ENCODE measurements around the gene C21orf58. TPM values are rescaled to one million over a fixed set of nuclear protein-coding genes. Genes with fewer than 3 reads are reported as not detected.

Gene C21orf58
- total RNA-seq, 2 donors from 2014 or later, result 0.31 to 0.74 TPM

GRCh38 chr21:46368533-46369285 is 45.0 kb upstream of the C21orf58 start:
- Histone ChIP-seq H3K27me3 (no peaks in the 10 kb centered on the region), H3K4me3 (no peak overlapping the region), H3K27ac (no peak overlapping the region), H3K9me3 (no peaks in the 10 kb centered on the region), H3K4me1 (peaks cover 0 to 7% of the 10 kb centered on the region in 2 donors), H3K36me3 (peaks cover 25% of the 10 kb centered on the region)
- TF ChIP-seq CTCF (IDR thresholded peaks at IDR 0.05), result no peak
- no peak for DNase-seq (ENCODE audit: low spot score)

GRCh38 chr21:46366966-46367365 is 43.3 kb upstream of the C21orf58 start:
- DNase-seq (ENCODE audit: low spot score), result no peak
- Histone ChIP-seq H3K27me3 (no peaks in the 10 kb centered on the region), H3K27ac (no peak overlapping the region), H3K9me3 (no peaks in the 10 kb centered on the region), H3K4me3 (no peak overlapping the region), H3K36me3 (peaks cover 31% of the 10 kb centered on the region), H3K4me1 (peaks cover 0 to 7% of the 10 kb centered on the region in 2 donors)
- no peak for TF ChIP-seq CTCF (IDR thresholded peaks at IDR 0.05)

GRCh38 chr21:46366561-46366960 is 42.9 kb upstream of the C21orf58 start:
- DNase-seq (ENCODE audit: low spot score), result no peak
- no peak for TF ChIP-seq CTCF (IDR thresholded peaks at IDR 0.05)
- Histone ChIP-seq H3K27me3 (no peaks in the 10 kb centered on the region), H3K4me3 (no peak overlapping the region), H3K9me3 (no peaks in the 10 kb centered on the region), H3K36me3 (peaks cover 31% of the 10 kb centered on the region), H3K4me1 (peaks cover 0 to 7% of the 10 kb centered on the region in 2 donors), H3K27ac (no peak overlapping the region)

- no peaks in the 10 kb centered on the region for H3K27me3 ChIP-seq
- peaks cover 31% of the 10 kb centered on the region for H3K36me3 ChIP-seq
- H3K4me1 ChIP-seq, result peaks cover 0 to 7% of the 10 kb centered on the region in 2 donors
- no peak overlapping the region for H3K27ac ChIP-seq
- no peak for TF ChIP-seq CTCF (IDR thresholded peaks at IDR 0.05)
- DNase-seq (ENCODE audit: low spot score), result no peak
- no peaks in the 10 kb centered on the region for H3K9me3 ChIP-seq
- no peak overlapping the region for H3K4me3 ChIP-seq
These were observed 42.4 kb upstream of the C21orf58 start for GRCh38 chr21:46366091-46366490.

- Histone ChIP-seq H3K27me3 (no peaks in the 10 kb centered on the region), H3K4me3 (no peak overlapping the region), H3K36me3 (peaks cover 31% of the 10 kb centered on the region), H3K27ac (no peak overlapping the region), H3K4me1 (no peaks in the 10 kb centered on the region), H3K9me3 (no peaks in the 10 kb centered on the region)
- TF ChIP-seq CTCF (IDR thresholded peaks at IDR 0.05), result no peak
- no peak for DNase-seq (ENCODE audit: low spot score)
These were observed 40.0 kb upstream of the C21orf58 start for GRCh38 chr21:46363698-46364097.

GRCh38 chr21:46362946-46363345 is 39.3 kb upstream of the C21orf58 start:
- H3K27me3 ChIP-seq, result no peaks in the 10 kb centered on the region
- no peak overlapping the region for H3K27ac ChIP-seq
- H3K9me3 ChIP-seq, result no peaks in the 10 kb centered on the region
- peaks cover 39% of the 10 kb centered on the region for H3K36me3 ChIP-seq
- no peak for DNase-seq (ENCODE audit: low spot score)
- no peaks in the 10 kb centered on the region for H3K4me1 ChIP-seq
- no peak for TF ChIP-seq CTCF (IDR thresholded peaks at IDR 0.05)
- H3K4me3 ChIP-seq, result no peak overlapping the region

All from right atrium auricular region (tissue), 2 donors.